ENCODE measurements around the gene ZNF581.

ZNF581 gene

DNA sequence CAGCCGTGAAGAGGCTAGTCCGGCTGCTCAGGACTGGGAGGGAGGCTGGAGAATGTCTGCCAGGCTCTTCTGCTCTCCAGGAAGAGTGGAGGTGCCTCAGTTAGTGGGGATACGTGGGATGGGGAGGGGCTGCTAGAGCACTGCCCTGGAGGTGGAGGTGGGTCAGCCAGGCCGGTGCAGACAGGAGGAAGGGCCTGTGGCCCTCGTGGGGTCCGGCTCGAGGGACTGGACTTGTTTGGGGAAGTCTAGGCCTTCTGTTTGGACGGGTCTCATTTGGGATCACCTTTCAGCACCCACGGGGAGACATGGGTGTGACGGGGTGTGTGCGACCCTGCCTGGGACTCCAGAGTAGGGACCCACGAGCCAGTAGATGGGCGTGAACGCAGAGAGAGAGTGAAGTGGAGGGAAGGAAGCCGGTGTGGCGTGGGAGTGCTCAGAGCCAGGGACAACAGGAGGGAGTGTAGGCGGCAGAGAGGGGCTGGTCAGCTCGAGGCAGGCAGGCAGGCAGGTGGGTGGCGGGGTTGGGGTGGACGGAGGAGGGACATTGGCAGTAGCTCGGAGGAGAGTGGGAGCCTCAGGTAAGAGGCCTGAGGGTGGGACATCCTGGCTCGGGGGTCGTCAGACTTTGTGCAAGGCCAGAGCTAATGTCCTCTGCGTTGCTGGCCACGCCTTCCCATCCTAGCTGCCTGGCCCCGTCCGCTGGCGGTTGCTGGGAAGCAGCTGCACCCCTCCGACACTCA is 43.0 kb downstream of the ZNF581 start:
- H3K27ac ChIP-seq = no peak overlapping the region
- no peaks in the 10 kb centered on the region for H3K4me1 ChIP-seq
- no peak for DNase-seq
- no peak overlapping the region for H3K4me3 ChIP-seq
- TF ChIP-seq, protein P1, sequence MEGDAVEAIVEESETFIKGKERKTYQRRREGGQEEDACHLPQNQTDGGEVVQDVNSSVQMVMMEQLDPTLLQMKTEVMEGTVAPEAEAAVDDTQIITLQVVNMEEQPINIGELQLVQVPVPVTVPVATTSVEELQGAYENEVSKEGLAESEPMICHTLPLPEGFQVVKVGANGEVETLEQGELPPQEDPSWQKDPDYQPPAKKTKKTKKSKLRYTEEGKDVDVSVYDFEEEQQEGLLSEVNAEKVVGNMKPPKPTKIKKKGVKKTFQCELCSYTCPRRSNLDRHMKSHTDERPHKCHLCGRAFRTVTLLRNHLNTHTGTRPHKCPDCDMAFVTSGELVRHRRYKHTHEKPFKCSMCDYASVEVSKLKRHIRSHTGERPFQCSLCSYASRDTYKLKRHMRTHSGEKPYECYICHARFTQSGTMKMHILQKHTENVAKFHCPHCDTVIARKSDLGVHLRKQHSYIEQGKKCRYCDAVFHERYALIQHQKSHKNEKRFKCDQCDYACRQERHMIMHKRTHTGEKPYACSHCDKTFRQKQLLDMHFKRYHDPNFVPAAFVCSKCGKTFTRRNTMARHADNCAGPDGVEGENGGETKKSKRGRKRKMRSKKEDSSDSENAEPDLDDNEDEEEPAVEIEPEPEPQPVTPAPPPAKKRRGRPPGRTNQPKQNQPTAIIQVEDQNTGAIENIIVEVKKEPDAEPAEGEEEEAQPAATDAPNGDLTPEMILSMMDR (IDR thresholded peaks at IDR 0.05) = no peak
- intact Hi-C loops (cut with DNase I; ENCODE audit: low total_unique reads) = no loop called here
- no peaks in the 10 kb centered on the region for H3K27me3 ChIP-seq
- H3K36me3 ChIP-seq = peaks cover 59 to 98% (median 95%) of the 10 kb centered on the region in 3 donors
- H3K9me3 ChIP-seq = no peaks in the 10 kb centered on the region

DNA sequence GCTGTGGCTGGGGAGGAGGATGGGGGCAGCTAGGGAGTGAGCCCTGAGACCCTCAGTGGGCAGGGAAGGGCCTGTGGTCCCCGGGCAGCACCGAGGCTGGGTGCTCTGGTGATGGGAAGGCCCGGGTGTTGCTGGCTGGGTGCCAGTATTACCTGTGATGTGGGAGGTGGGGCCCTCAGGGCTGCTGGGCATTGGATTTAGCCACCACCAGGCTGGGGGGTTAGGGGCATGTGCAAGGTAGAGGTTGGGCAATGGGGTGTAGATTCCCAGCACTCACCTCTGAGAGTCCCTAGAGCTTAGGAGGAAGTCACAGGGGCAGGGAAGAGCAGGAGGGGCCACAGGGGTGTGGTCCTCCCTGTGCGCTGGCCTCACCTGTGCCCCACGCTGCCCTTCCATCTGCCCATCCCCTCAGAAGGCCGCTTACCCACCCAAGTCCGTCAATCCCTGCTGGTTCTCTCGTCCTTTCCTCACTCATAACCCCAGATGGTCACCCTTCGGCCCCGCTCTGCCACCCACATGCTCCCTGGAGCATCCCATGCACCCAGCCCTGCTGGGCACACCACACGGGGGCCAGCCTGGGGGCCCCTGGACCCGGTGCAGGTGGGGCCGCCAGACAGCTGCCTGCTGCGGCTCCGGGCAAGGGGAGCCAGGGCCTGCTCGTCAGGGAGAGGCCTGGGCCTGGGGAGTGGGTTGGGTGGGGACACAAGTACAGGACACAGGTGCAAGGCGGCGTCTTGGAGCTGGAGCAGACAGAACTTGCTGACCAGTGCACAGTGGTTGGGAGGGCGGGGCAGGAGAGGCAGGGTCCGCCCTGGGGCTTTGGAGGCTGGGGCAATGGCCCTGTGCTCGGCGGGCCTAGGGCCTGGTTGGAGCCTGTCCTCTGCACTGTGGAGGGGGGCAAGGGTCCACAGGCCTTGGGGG is 44.1 kb downstream of the ZNF581 start:
- peaks cover 56 to 100% (median 97%) of the 10 kb centered on the region in 3 donors for H3K36me3 ChIP-seq
- intact Hi-C loops (cut with DNase I; ENCODE audit: low total_unique reads) = no loop called here
- H3K4me1 ChIP-seq = no peaks in the 10 kb centered on the region
- H3K4me3 ChIP-seq = no peak overlapping the region
- H3K9me3 ChIP-seq = no peaks in the 10 kb centered on the region
- no peaks in the 10 kb centered on the region for H3K27me3 ChIP-seq
- H3K27ac ChIP-seq = no peak overlapping the region
- DNase-seq = no peak
- TF ChIP-seq, protein P1 (IDR thresholded peaks at IDR 0.05) = no peak

DNA sequence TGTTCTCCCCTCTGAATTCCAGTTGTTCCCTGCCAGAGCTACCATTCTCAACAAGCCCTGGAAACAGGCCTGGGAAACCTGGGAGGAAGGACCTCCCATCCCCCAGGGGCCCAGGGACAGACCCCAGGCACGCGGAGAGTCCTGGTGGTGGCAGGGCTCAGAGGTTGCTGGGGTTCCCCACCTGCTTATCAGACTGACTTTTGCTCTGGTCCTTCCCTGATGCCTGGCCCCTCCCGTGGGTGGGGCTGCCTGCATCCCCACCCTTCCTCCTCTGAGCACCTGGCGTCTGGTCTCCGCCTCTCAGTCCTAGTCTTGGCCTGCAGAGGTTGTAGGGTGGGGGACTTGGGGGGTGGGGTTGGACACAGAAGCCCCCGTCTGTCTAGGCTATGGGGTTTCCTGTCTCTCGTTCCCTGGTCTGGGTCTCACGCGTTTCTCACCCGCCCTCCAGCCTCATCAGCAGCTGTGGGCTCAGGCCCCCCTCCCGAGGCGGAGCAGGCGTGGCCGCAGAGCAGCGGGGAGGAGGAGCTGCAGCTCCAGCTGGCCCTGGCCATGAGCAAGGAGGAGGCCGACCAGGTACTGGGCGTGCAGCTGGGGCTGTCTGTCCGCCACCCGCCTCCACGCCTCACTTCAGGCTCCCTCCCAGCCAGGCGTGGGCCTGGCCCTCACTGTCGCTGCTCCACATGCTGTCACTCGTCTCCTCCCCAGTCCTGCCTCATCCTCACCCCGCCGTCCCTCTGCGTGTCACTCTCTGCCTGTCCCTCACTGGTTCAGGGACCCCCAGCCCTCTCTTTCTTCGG is 45.2 kb downstream of the ZNF581 start:
- no peaks in the 10 kb centered on the region for H3K4me1 ChIP-seq
- intact Hi-C loops (cut with DNase I; ENCODE audit: low total_unique reads) = no loop called here
- no peak overlapping the region for H3K4me3 ChIP-seq
- TF ChIP-seq, protein P1 (IDR thresholded peaks at IDR 0.05) = no peak
- H3K27me3 ChIP-seq = no peaks in the 10 kb centered on the region
- no peak overlapping the region for H3K27ac ChIP-seq
- H3K9me3 ChIP-seq = no peaks in the 10 kb centered on the region
- DNase-seq = no peak
- peaks cover 66 to 100% (median 98%) of the 10 kb centered on the region in 3 donors for H3K36me3 ChIP-seq

DNA sequence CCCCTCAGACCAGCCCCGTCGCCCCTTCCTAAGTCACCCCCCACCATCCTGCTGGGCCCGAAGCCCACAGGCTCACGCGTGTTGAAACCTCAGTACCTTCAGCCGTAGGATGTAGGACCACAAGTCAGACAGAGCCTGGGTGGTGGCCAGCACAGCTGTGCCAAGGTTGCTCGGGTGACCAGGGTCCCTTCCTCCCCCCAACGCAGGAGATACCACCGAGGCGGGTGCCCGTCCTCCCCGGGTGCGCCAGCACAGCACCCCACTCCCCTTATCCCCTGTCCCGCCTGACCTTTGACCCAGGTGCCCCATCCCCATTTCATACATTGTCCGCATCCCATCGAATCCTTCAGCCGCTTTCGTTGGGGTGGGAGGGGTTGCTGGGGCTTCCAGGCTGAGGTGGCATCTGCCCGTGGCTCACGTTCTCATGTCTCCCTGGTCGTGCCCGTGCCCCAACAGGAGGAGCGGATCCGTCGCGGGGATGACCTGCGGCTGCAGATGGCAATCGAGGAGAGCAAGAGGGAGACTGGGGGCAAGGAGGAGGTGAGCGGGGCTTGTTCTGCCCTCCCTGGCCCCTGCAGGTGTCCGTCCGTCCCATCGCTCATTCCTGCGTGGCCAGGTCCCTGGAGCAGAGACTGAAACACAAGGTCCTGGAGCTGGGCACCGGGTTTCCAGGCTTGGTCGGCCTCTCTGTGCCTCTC is 46.1 kb downstream of the ZNF581 start:
- no peak overlapping the region for H3K4me3 ChIP-seq
- H3K9me3 ChIP-seq = no peaks in the 10 kb centered on the region
- no peaks in the 10 kb centered on the region for H3K27me3 ChIP-seq
- no peak for DNase-seq
- intact Hi-C loops (cut with DNase I; ENCODE audit: low total_unique reads) = no loop called here
- H3K36me3 ChIP-seq = peaks cover 74 to 100% (median 97%) of the 10 kb centered on the region in 3 donors
- no peaks in the 10 kb centered on the region for H3K4me1 ChIP-seq
- H3K27ac ChIP-seq = no peak overlapping the region
- TF ChIP-seq, protein P1 (IDR thresholded peaks at IDR 0.05) = no peak
